Measurements from ENCODE around the gene OAF.

DNA sequence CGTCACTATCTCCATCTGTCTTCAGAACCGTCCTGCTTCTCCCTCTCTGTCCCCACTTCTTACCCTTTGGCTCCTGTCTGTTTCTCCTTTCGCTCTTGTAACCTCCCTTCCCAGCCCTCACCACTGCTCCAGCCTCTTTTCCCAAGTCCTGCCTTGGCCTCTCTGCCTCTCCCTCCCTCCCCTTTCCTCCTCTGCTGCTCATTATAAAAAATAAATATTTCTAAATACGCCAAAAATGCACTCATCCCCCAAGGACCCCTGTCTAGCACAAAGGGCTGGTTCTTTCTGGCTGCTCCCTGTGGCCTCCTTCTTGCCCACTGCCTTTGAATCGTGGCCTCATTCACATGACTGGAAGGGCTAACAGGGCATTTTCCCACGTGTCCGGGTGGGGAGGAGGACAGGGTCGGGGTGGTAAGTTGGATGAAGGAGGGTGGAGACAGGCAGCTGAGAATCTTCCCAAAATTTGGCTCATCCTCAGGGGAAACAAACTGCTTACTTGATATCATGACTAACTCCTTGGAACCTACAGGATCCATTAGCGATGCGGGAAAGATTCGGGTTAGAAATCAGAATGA lies 26.4 kb upstream of the OAF start:
- TF ChIP-seq CTCF (conservative IDR thresholded peaks at IDR 0.05; ENCODE audit: low read depth, low read length) (no peak), EZH2 (IDR thresholded peaks at IDR 0.05; ENCODE audit: borderline replicate concordance, low read depth, low read length, poor library complexity, severe bottlenecking) (no peak)

Measured in A673 (cell line).